22Rv1 (cell line): ENCODE results near the gene TEAD3.

Experiments
- CTCF ChIP-seq: fragments of 450-650 bp; IDR thresholded peaks from 2 replicates; pipeline ENCODE4 v1.5.1; 2017; ENCODE audit warnings: mild to moderate bottlenecking
- ZFX ChIP-seq: fragments of 450-650 bp; IDR thresholded peaks from 2 replicates; pipeline ENCODE4 v1.6.1; 2017; ENCODE audit warnings: antibody characterized with exemption, borderline replicate concordance

DNA sequence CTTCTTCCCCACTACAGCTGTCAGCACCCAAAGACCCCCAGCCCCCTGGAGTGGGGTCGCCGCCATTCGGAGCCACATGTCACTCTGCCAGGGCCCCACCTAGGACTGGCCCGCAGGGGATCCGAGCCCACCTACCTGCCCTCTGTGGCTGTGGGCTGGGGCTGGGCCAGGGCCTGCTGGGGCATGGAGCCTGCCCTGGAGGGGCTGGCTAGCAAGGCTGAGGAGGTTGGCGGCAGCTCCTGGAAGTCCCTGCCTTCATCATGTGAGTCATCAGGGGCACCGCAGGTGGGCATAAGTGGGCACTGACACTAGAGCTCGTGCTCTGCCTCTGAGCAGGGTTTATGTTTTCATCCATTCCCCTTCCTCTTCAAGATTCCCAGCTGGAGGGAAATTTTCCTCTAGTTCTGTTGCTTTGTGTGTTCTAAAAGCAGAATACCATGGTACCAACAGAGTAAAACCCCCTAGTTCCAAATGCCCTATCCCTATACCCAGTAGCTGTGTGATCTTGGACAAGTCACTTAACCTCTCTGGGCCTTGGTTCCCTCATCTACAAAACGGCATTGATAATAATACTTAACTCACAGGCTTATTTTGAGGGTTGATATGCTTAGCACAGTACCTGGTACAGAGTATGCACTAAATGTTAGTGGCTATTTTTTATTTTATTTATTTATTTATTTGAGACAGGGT, 53.4 kb downstream of the TEAD3 start:
- TF ChIP-seq CTCF (no peak), ZFX (no peak)
